NCI-H446 treated with DMSO at 0.1 percent for 48 hours (cell line): Measurements from ENCODE around the gene EIF5.

ENCODE experiments used
- DNase-seq: peaks from one replicate; lab custom pipeline; 2025; lab: John Stamatoyannopoulos, UW

EIF5 gene

DNA sequence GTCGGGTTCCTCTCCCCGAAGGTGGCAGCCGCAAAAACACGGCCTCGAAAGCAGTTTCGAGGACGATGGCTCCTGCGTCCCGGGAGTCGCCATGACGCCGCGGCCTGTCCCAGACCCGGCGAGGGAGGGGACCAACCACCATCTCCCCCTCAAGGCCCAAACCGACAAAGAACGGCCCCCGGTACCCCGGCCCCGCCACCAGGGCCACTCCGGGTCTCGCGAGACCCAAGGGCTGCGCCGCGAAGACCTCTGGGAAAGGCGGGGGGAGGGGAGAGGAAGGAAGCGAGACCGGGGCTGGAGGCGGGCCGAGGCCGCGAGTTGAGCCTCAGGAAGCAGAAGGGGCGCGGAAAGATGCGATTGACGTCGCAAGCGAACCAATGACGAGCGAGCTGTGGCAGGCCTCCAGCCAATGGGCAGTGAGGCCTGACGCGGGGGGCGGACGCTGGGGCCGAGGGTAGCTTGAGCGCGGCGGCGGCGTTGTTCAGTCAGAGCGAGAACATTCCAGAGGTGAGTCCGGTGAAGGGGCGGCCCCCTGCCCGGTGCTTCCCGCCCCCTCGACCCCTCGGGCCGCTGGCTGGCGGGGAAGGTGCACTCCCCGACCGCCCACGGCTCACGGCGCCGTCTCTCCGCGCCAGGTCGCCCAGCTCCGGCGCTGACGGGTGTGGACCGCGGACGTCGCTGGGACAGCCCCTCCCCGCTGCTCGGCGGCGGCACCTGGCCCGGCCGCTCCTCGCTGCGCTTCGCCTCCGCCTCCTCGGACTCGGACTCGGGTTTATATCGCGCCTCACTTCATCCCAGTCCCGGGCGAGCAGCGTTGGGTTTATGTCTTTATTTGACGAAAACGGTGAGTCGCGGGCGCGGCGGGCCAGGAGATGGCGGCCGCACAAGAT, at the start of gene EIF5:
TSS of gene EIF5 (plus strand) at position 484 of the 890 bp plus-strand sequence. CDS start 1,624 bp downstream, outside the sequence.
- peak; percentile 98 for DNase-seq

DNA sequence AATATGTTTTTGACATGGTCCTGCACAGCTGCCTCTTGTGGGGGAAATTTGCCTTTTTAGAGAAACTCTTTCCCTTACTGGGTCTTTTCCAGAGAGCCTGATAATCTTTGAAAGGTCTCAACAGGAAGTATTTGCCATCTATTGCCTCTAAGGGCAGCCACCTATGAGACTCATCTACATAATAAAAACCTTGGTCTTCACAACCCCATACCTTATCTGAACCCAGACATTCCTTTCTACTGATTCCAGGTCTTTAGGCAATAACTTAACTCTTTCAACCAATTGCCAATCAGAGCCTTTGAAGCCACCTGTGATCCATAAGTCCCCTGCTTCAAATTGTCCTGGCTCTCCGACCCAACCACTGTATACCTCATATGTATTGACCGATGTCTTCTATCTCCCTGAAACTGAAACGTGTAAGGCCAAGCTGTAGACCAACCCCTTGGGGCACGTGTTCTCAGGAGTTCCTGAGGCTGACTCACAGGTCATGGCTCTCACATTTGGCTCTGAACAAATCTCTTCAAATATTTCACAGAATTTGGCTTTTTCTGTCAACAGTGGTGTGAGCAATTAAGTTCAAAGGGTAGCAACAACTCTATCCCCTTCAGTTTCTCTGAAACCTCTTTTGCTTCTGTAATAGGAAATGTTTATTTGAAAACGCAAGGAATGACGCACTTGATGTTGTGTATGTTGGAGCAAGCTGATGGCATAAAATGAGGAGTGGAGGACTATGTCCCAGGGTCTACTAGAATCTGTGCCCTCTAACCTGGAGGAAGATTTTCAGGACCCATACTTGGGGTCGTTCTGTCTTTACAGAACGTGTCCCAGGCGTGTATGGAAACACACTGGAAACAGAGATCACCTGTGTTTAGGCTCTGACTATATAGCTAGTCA, 49.2 kb upstream of the EIF5 start:
- DNase-seq = no peak

DNA sequence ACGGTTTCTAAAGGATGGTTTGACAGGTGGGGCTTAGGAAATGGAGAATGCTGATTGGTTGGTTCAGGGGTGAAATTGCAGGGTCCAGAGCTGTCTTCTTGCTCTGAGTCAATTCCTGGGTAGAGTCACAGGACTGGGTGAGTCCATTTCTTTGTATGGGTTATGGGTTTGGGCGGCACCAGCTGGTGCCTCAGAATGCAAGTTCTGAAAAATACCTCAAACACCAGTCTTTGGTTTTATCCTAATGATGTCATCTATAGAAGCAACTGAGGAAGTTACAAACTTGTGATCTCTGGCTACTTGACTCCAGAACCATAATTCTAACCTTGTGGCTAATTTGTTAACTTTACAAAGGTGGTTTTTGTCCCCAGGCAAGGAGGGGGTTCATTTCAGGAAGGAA, 47.6 kb upstream of the EIF5 start:
- DNase-seq = no peak

DNA sequence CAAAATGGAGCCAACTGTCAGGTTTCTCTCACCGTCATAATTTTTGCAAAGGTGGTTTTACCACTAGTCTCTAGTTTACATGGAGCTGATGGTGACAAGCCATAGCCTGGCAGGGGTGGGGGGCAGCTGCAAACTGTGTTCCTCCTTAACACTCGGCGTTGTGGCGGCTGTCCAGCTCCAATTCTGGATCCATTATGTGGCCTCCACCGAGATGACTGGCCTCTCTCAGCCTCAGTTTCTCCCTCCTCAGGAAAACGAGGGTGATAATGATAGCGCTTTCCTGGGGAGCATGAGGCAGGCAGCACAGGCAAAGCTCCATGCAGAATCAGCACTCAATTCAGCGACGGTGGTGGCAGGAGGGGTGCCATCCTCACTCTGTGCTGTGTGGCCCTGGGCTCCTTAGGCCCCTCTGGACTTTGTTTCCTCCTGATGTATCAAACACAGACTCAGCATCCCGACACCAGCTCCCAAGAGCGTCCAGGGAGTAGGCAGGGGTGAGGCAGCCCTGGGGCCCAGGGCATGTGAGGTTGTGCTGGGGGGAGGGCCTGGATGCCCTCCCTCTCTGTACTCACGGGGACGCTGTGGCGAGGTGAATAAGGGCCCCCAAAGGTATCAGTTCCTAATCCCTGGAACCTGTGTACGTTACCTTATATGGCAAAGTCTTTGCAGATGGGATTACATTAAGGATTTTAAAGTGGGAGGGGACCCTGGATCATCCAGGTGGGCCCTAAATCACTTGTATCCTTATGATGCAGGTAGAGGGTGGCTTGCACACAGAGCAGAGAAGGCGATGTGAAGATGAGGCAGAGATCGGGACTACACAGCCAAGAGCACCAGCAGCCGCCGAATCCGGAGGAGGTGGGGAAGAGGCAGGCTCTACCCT, 46.8 kb upstream of the EIF5 start:
- DNase-seq = no peak

DNA sequence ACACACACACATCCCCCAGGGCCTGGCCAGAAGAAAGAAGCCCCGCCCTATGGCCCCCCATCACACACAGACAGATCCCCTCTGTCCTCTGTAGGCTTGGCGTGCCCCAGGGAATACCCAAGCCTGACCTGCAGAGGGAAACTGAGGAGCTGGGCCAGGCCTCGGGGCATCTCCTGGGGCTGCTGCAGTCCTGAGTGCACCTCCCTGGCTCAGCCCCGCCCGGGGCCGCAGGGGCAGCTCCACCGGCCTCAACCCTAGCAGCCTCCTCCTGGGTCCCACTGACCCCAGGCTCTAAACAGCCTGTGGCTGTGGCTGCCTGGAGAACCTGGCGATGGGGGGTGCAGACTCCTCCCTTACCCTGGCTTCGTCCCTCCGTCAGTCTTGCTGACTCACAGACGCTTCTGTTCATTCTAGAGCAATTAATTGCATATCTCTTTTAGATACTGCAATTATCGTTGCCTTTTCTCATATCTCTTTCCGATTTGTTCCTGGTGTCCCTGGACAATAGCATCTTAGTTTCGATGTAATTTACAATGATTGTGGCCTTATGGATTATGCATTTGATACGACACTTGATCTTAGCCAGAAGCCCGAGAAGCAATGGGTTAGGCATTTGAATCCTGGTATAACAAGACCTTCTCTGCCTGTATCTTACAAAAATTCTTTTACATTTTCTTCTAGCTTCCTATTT, 45.8 kb upstream of the EIF5 start:
- DNase-seq = no peak

DNA sequence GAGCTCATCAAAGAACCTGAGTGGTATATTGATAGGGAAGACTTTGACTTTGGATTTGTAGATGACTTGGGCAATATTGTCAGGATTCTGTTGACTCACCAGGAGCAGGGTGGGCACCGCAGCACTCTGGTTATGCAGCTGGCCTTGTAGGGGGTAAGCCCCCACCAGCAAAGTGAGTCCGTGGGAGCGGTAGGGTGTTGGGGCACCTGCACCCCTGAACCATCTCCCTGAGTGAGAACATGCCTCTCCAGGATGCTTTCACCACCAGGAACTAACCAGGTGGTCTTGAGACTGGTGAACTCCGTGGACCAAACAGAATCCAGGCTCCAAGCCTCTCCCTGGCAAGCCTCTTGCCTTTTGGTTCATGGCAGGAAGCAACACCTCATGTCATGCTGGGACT, 44.0 kb upstream of the EIF5 start:
- no peak for DNase-seq

DNA sequence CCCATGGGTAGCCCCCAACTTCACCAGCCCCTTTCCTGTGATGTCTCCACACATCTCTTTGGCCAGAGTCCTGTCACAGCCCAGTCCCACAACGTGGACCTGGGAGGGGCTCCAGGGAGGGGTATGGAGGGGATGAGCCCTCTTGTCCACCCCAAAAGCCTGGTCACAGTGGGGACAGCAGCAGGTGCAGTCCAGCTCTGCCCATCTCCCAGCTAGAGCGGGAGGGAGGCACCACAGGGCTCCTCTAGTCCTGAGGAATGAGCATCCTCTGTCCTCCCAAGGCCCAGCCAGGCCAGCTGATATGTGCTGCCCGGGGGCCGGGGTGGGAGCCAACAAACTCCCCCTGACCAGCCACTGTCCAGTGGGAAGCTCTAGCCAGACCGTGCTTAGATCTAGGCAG, 43.5 kb upstream of the EIF5 start:
- DNase-seq = no peak

DNA sequence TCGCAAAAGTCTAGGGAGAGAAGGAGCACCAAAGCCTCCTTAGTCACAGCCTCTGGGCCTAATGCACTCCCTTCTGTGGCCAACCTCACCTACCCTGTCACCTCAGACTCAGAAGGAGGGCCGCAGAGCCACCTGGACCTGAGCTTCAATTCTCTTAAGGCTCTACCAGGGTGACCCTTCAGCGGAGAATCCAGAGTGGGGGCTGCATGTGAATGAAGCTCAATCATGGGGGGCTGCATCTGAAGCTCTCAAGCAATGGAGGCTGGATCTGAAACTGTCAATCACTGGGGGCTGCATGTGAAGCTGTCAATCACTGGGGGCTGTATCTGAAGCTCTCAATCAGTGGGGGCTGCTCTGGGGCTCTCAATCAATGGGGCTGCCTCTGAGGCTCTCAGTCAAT, 43.1 kb upstream of the EIF5 start:
- DNase-seq = no peak

DNA sequence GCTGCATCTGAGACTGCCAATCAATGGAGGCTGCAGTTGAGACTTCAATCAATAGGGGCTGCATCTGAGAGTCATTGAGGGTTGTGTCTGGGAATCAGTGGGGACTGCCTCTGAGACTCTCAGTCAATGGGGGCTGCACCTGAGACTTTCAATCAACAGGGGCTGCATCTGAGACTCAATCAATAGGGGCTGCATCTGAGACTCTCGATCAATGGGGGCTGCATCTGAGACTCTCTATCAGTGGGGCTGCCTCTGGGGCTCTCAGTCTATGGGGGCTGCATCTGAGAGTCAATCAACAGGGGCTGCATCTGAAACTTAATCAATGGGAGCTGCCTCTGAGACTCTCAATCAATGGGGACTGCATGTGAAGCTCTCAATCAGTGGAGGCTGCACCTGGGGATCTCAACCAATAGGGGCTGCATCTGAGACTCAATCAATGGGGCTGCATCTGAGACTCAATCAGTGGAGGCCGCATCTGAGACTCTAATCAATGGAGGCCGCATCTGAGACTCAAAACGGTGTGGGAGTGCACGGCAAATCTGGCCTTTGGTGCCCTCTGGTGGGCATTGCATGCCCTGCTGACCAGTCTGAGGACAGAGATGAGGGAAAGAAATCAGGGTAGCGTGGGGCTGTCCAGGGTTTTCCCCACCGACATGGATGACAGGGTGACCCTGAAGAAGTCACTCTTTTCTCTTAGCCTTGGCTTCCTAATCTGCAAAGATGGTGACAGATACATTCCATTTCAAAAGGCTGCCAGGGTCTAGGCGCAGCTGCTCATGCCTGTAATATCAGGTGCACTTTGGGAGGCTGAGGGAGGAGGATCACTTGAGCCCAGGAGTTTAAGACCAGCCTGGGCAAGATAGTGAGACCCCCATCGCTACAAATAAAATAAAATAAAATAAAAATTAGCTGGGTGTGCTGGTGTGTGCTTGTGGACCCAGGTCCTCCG, 41.3 kb upstream of the EIF5 start:
- DNase-seq = no peak

DNA sequence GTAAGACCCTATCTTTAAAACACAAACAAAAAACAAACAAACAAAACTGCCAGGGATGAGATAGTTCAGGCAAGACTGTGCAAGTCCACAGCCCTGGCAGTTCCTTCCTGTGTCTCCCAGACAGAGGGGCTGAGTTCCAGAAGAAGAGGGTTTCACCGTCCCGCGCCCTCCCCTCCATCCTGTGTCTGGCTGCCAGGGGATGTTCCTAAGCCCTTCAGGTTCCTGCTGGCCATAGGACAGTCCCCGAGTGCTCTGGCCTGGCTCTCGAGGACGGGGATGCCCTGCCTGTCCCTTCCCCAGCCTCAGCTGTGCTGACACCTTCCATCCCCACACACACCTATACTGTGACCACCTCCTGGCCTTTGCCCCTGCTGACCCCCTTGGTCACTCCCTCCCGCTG, 40.6 kb upstream of the EIF5 start:
- no peak for DNase-seq

DNA sequence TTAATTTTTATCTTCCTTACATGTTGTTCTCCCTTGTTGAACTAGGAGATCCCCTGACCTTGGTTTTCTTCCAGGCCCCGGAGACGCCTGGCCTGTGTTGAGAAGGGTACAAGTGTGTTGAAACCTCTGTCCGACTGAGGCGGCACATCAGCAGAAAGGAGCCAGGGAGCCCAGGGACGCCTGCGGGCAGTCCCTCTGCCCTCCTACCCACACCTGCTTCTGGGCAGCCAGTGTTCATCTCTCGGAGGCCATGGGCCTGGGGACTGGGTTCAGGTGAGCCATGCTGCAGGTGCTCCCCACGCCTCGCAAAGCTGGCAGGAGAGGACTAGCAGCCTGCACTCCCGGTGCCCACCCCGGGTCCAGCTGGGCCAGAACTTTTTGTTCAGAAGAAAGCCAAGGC, 39.9 kb upstream of the EIF5 start:
- DNase-seq = no peak

DNA sequence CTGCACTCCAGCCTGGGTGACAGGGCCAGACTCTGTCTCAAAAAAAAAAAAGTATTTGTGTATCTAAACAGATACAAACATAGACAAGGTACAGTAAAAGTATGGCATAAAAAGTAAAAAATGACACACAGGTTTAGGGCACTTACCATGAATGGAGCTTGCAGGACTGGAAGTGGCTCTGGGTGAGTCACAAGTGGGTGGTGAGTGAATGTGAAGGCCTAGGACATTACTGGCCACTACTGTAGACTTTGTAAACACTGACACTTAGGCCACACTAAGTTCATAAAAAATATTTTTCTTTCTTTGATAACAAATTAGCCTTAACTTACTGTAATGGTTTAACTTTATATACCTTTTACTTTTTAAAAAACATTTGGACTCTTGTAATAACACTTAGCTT, 38.0 kb upstream of the EIF5 start:
- no peak for DNase-seq

DNA sequence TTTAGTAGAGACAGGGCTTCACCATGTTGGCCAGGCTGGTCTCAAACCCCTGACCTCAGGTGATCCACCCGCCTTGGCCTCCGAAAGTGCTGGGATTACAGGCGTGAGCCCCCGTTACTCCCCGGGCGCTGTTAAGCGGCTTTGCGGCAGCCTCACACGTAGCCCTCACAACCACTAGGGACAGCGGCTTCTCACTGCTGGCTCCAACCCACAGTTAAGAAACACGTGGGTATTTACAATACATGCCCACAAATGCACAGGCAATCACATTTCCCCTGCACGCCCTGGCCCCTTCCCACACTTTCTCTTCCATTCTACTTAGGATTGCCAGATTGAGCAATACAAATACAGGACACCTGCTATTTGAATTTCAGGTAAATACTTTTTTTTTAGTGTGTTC, 37.0 kb upstream of the EIF5 start:
- DNase-seq = no peak

DNA sequence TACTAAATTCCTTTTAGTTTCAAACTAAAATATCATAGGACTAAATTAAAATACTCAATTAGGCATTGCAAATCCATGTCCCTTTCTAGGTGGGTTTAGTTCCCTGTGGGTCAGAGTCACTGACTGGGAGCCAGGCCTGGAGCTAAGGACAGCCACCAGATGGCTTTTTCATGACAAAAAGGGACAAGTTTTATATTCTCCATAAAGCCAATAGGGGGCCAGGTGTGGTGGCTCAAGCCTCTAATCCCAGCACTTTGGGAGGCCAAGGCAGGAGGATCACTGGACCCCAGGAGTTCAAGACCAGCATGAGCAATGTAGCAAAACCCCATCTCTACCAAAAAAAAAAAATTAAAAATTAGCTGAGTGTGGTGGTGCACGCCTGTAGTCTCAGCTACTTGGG, 35.4 kb upstream of the EIF5 start:
- no peak for DNase-seq

DNA sequence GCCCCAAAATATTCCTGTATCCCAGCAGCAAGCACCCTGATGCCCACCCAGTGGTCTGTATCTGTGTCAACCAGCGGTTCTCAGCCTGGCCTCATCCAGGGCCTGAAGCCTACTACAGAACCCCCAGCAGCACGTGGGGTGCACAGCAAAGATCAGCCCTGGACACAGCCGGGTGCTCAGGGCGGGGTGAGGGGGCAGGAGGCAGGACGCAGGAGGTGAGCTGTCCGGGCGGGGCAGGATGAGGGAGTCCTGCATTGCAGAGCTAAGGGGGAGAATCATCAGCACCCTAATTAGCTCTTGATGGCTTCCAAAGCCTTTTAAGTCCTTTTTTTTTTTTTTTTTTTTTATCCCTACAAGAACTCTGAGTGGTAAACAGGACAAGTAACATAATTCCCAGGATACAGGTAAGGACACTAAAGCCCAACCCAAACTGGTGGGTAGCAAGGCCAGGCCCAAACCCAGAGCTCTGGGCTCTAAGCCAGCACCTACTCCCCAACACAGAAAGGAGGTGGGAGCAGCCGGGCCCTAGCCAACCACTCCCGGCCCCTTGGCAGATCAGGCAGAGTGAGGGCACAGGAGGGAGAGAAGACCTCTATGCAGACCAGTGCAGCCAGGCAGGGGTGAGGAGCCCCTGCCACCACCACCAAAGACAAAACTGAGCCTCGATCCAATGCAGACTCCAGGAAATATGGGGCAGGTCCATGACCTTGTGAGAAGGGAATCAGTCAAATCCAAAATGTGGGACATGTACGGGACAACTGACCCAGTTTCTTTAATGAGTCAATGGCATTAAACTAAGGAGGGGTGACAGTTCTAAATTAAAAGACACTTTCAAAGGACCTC, 32.3 kb upstream of the EIF5 start:
- no peak for DNase-seq

DNA sequence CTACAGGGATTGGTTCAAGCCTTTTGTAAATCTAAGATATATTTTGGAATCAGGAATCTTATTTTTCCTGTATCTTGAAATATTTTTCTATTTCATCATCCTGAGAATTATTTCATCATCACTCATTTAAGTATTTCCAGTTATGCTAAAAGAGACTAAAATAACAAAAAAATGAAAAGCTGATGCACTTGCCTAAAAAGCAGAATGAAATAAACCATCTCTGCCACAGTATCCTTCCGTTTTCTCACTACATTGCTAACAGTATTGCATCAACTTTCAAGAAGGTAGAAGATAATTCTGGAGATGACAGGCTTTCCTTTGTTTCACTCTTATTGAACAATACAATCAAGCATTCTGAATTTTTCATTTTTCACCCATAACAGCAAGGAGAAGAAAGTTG, 31.1 kb upstream of the EIF5 start:
- DNase-seq = no peak

DNA sequence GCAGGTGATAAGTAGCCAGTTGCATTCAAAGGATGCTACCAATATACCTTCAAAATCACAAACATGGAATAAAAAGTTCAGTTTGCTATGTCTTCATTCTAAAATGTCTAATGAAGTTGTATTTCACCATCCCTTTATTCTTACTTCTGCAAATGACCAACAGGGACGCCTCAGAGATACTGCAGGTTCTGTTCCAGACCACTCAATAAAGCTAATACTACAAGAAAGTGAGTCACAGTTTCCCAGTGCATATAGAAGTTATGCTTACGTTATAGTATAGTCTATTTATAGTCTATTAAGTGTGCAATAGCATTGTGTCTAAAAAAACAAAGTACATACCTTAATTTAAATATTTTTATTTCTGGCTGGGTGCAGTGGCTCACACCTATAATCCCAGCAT, 29.3 kb upstream of the EIF5 start:
- DNase-seq = no peak

DNA sequence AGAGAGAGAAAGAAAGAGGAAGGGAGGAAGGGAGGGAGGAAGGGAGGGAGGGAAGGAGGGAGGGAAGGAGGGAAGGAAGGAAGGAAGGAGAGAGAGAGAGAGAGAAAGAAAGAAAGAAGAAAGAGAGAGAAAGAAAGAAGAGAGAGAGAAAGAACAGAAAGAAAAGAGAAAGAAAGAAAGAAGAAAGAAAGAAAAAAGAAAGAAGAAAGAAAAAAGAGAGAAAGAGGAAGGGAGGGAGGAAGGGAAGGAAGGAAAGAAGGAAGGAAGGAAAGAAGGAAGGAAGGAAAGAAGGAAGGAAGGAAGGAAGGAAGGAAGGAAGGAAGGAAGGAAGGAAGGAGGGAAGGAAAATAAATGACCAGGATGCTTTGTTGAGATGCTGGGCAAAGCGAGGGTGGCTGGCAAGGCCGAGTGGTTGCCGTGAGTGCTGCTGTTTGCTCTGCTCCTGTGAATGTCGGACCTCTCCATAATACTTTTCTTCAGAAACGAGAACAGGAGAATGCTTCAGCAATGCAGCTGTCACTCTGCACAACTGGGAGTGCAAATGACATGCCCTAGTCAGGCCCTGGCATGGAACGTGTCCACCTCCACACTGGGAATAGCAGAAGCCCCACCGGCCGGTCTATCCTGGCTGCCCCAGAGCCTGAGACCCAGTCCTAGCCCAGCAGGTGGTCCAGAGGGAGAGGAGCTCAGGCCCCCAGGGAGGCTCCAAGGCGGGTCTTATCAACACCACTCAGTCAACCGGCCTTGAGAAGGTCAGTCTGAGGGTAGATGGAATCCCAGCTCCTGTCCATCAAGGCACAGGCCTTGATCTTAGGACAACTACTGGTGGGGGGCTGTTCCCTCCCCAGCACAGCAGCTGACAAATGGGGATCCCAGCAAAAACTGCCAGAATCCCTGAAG, 25.1 kb upstream of the EIF5 start:
- no peak for DNase-seq
